CD4-positive, alpha-beta T cell treated with Interleukin-6 at 100 ng/mL for 8 hours (primary cell): ENCODE measurements around the gene SFXN3.

Experiments used
- DNase-seq: peaks from one replicate; pipeline ENCODE4 v3.0.0-alpha.2; 2020; ENCODE audit warnings: mixed read lengths, low spot score

Gene SFXN3

GRCh38 chr10:101035916-101036702 is 5.1 kb downstream of the SFXN3 start:
- no peak for DNase-seq

GRCh38 chr10:101036726-101037125 is 5.7 kb downstream of the SFXN3 start:
- no peak for DNase-seq

GRCh38 chr10:101038484-101038883 is 7.5 kb downstream of the SFXN3 start:
- DNase-seq, result no peak

GRCh38 chr10:101040061-101040460 is 9.0 kb downstream of the SFXN3 start:
- DNase-seq, result no peak

GRCh38 chr10:101040851-101041250 is 9.8 kb downstream of the SFXN3 start:
- DNase-seq, result no peak

GRCh38 chr10:101041252-101041761 is 10.3 kb downstream of the SFXN3 start:
- DNase-seq, result peak; percentile 76

GRCh38 chr10:101042118-101042517 is 11.1 kb downstream of the SFXN3 start:
- no peak for DNase-seq

GRCh38 chr10:101042667-101043362 is 11.8 kb downstream of the SFXN3 start:
- DNase-seq, result peak; percentile 84

GRCh38 chr10:101043363-101043707 is 12.3 kb downstream of the SFXN3 start:
- DNase-seq, result no peak

GRCh38 chr10:101044117-101044516 is 13.1 kb downstream of the SFXN3 start:
- no peak for DNase-seq

GRCh38 chr10:101046332-101047238 is 15.6 kb downstream of the SFXN3 start:
- no peak for DNase-seq

GRCh38 chr10:101047268-101047667 is 16.2 kb downstream of the SFXN3 start:
- DNase-seq, result no peak

- DNase-seq, result no peak
These were observed 17.2 kb downstream of the SFXN3 start for GRCh38 chr10:101047961-101048892.

- DNase-seq, result peak; percentile 63
These were observed 19.4 kb downstream of the SFXN3 start for GRCh38 chr10:101050208-101051069.

GRCh38 chr10:101052285-101052684 is 21.3 kb downstream of the SFXN3 start:
- no peak for DNase-seq

GRCh38 chr10:101053516-101053915 is 22.5 kb downstream of the SFXN3 start:
- no peak for DNase-seq

- no peak for DNase-seq
These were observed 23.3 kb downstream of the SFXN3 start for GRCh38 chr10:101054351-101054750.

- DNase-seq, result no peak
These were observed 23.8 kb downstream of the SFXN3 start for GRCh38 chr10:101054876-101055275.

- no peak for DNase-seq
These were observed 24.4 kb downstream of the SFXN3 start for GRCh38 chr10:101055411-101055810.
